GM12878 (cell line): ENCODE results near the gene IGF2BP2. TPM values are rescaled to one million over a fixed set of nuclear protein-coding genes. Genes with fewer than 3 reads are reported as not detected.

Experiments
- ATAC-seq: fragments of 200-7000 bp; cut with Tn5 transposase; 3 replicates; pipeline ENCODE4 v1.9.1; 2020; ENCODE audit warnings: mild to moderate bottlenecking, moderate library complexity
- BruUV-seq: library from RNA; stranded (reverse); fragments of 400-500 nt; replicated peaks from 2 replicates; lab custom pipeline; 2021; lab: Mats Ljungman, UMichigan
- CTCF ChIA-PET: fragments of 300-600 bp; sonication (Branson Sonifier 250); formaldehyde crosslinking; extraction: SDS; loops from one replicate; lab custom pipeline; 2021; ENCODE audit warnings: inconsistent platforms; lab: Yijun Ruan, JAX
- POLR2A ChIA-PET: fragments of 350-600 bp; formaldehyde crosslinking; extraction: SDS; loops from one replicate; lab custom pipeline; 2021; ENCODE audit warnings: inconsistent platforms; lab: Charles Lee
- RAD21 ChIA-PET: fragments of 300-600 bp; sonication (Branson Sonifier 250); formaldehyde crosslinking; loops from one replicate; lab custom pipeline; 2023; ENCODE audit warnings: antibody characterized with exemption; ENCODE audit not compliant: unreplicated experiment; lab: Charles Lee
- SMC1A ChIA-PET: fragments of 300-600 bp; sonication (Branson Sonifier 250); formaldehyde crosslinking; loops from one replicate; lab custom pipeline; 2023; ENCODE audit not compliant: unreplicated experiment, uncharacterized antibody; lab: Charles Lee
- DNase-seq: peaks from one replicate; pipeline ENCODE4 v3.0.0-alpha.2; 2011; ENCODE audit warnings: low read depth, low spot score
- FAIRE-seq: peaks from 3 replicates; lab custom pipeline; 2011; peaks lifted over from hg19 to GRCh38; lab: Jason Lieb, UNC
- H2AFZ ChIP-seq: 2 replicates; pipeline ENCODE4 v1.6.0; 2011; ENCODE audit warnings: low read depth, low read length, control low read depth; ENCODE audit not compliant: control insufficient read depth
- H3K27ac ChIP-seq: 2 replicates; pipeline ENCODE4 v1.5.1; 2011; ENCODE audit warnings: control low read depth; ENCODE audit not compliant: control insufficient read depth, insufficient read depth
- H3K27me3 ChIP-seq, 2 experiments: replicated peaks in 1 of 2; 2 replicates each; pipeline versions ENCODE4 v1.6.0 to v1.6.1; 2011; ENCODE audit warnings: low read length in 1 of 2; ENCODE audit not compliant: control insufficient read depth in 2 of 2, insufficient read depth in 2 of 2
- H3K36me3 ChIP-seq, 2 experiments: 2 replicates each; pipeline ENCODE4 v1.5.1; 2011; ENCODE audit warnings: low read length in 1 of 2; ENCODE audit not compliant: control insufficient read depth in 2 of 2, insufficient read depth in 2 of 2
- H3K4me1 ChIP-seq: 2 replicates; pipeline ENCODE4 v1.6.1; 2011; ENCODE audit warnings: mild to moderate bottlenecking, low read length, moderate library complexity, mixed read lengths; ENCODE audit not compliant: control insufficient read depth, insufficient read depth
- H3K4me2 ChIP-seq: 2 replicates; pipeline ENCODE4 v1.6.0; 2011; ENCODE audit warnings: control low read depth; ENCODE audit not compliant: control insufficient read depth, insufficient read depth
- H3K4me3 ChIP-seq: fragments of 200-600 bp; sonication (generic); 2 replicates; pipeline ENCODE4 v1.5.1; 2016
- H3K79me2 ChIP-seq: 2 replicates; pipeline ENCODE4 v1.6.0; 2011; ENCODE audit warnings: low read length; ENCODE audit not compliant: control insufficient read depth, insufficient read depth
- H3K9ac ChIP-seq: 2 replicates; pipeline ENCODE4 v1.8.0; 2011; ENCODE audit warnings: low read length, control low read depth, mixed read lengths; ENCODE audit not compliant: control insufficient read depth, insufficient read depth
- H3K9me3 ChIP-seq: replicated peaks from 3 replicates; pipeline ENCODE4 v1.5.1; 2011; ENCODE audit warnings: mild to moderate bottlenecking, low read length; ENCODE audit not compliant: control insufficient read depth, insufficient read depth
- H4K20me1 ChIP-seq: 2 replicates; pipeline ENCODE4 v1.6.0; 2011; ENCODE audit not compliant: control insufficient read depth, insufficient read depth
- ATF7 ChIP-seq: fragments of 450-650 bp; IDR thresholded peaks from 2 replicates; pipeline ENCODE4 v1.6.1; 2016; ENCODE audit warnings: low read depth, mild to moderate bottlenecking
- BACH1 ChIP-seq: fragments of 450-650 bp; IDR thresholded peaks from 2 replicates; pipeline ENCODE4 v1.6.1; 2017; ENCODE audit warnings: mild to moderate bottlenecking, borderline replicate concordance
- ETV6 ChIP-seq, 2 experiments: fragments of 450-650 bp in 1 of 2; IDR thresholded peaks in 1 of 2; conservative IDR thresholded peaks in 1 of 2; 2 replicates each; pipeline ENCODE4 v1.6.1; 2014; ENCODE audit warnings: antibody characterized with exemption in 1 of 2, borderline replicate concordance in 1 of 2, low read depth in 1 of 2, mild to moderate bottlenecking in 1 of 2, moderate library complexity in 1 of 2
- NFXL1 ChIP-seq: fragments of 450-650 bp; IDR thresholded peaks from 2 replicates; pipeline ENCODE4 v1.6.1; 2017; ENCODE audit warnings: antibody characterized with exemption, mild to moderate bottlenecking, borderline replicate concordance
- NR2C1 ChIP-seq: fragments of 450-650 bp; IDR thresholded peaks from 2 replicates; pipeline ENCODE4 v1.6.1; 2017; ENCODE audit warnings: antibody characterized with exemption, mild to moderate bottlenecking, moderate library complexity
- SUZ12 ChIP-seq: fragments of 200-600 bp; sonication (generic); IDR thresholded peaks from one replicate; pipeline ENCODE4 v1.6.1; 2018; ENCODE audit warnings: antibody characterized with exemption, mild to moderate bottlenecking; ENCODE audit not compliant: unreplicated experiment
- ZNF217 ChIP-seq: fragments of 450-650 bp; IDR thresholded peaks from 2 replicates; pipeline ENCODE4 v1.6.1; 2017; ENCODE audit warnings: antibody characterized with exemption, mild to moderate bottlenecking
- WGBS: methylation state at CpG from one replicate; pipeline ENCODE4 v1.1.6; 2016; ENCODE audit warnings: low lambda C conversion rate; ENCODE audit not compliant: insufficient replicate concordance, insufficient coverage; ENCODE audit errors: missing lambda C conversion rate; 5-methylcytosine and 5-hydroxymethylcytosine counted together
- in situ Hi-C: fragments of 300-500 bp; cut with MboI; formaldehyde crosslinking; loops from 9 replicates; pipeline ENCODE4 v1.14.3; 2018; ENCODE audit warnings: mixed read lengths
- intact Hi-C: fragments of 100-400 bp; cut with micrococcal nuclease; formaldehyde crosslinking; loops from one replicate; pipeline ENCODE4 v1.14.2; 2022; ENCODE audit not compliant: unreplicated experiment
- polyA plus RNA-seq, 11 experiments: library from polyadenylated mRNA; depleted of rRNA in 4 of 11; unstranded in 6 of 11; stranded (reverse) in 5 of 11; fragments of >200 nt; fragmentation: Nextera tagmentation in 4 of 11; fragmentation: Illumina TruSeq in 1 of 11; extraction: Ambion mirVana in 4 of 11; extraction: Trizol in 1 of 11; gene quantifications; 1 replicate in 1 of 11; 2 replicates in 10 of 11; pipeline versions ENCODE4 v1.2.1 to v1.2.3, GENCODE V29; 2011 to 2016; ENCODE audit warnings: inconsistent platforms in 2 of 11, missing spikeins in 2 of 11, low read depth in 1 of 11
- total RNA-seq, 4 experiments: library from RNA; depleted of rRNA in 3 of 4; stranded (reverse); fragments of >200 nt in 3 of 4; fragmentation: Illumina TruSeq in 1 of 4; extraction: Trizol in 1 of 4; gene quantifications; 2 replicates each; pipeline versions ENCODE4 v1.2.1 to v1.2.3, GENCODE V29; 2013 to 2021
- TF ChIP-seq, protein P1 (sequence below): fragments of 450-650 bp; IDR thresholded peaks from 2 replicates; pipeline ENCODE4 v1.6.1; 2017; ENCODE audit warnings: mild to moderate bottlenecking
- TF ChIP-seq, protein P2 (sequence below): fragments of 450-650 bp; IDR thresholded peaks from 2 replicates; pipeline ENCODE4 v1.6.1; 2014; ENCODE audit warnings: mild to moderate bottlenecking
- TF ChIP-seq, protein P3 (sequence below): fragments of 450-650 bp; IDR thresholded peaks from 2 replicates; pipeline ENCODE4 v1.6.1; 2016; ENCODE audit warnings: mild to moderate bottlenecking
- TF ChIP-seq, protein P4 (sequence below): IDR thresholded peaks from 2 replicates; pipeline ENCODE4 v1.6.1; 2012; ENCODE audit warnings: low read depth, low read length, improper control_type of control experiment
- TF ChIP-seq, protein P5 (sequence below): IDR thresholded peaks from 2 replicates; pipeline ENCODE4 v1.6.1; 2012; ENCODE audit warnings: low read length, inconsistent platforms

The IGF2BP2 gene
- total and polyA plus RNA-seq, 10 of the 15 experiments (the other 5 are each of a cell fraction or from before 2014, with no cell fraction given) = 0.25 to 0.72 TPM; not detected in 8

DNA sequence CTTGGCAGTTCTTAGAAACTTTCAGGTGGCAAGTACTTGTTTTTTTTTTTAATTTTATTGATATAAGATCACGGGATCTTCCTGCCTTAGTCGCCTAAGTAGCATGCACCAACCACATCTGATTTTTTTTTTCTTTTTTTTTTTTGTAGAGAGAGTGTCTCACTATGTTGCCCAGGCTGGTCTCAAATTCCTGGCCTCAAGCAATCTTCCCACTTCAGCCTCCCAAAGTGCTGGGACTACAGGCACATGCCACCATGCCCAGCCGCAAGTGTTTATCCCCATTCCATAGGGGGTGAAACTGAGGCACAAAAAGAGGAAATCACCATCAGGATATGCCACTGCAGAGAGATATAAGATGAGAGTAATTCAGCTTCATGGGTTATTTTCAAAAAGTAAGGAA, 102.9 kb downstream of the IGF2BP2 start (continued):
- TF ChIP-seq ATF7 (no peak), NFXL1 (no peak)
- TF ChIP-seq, protein P1, sequence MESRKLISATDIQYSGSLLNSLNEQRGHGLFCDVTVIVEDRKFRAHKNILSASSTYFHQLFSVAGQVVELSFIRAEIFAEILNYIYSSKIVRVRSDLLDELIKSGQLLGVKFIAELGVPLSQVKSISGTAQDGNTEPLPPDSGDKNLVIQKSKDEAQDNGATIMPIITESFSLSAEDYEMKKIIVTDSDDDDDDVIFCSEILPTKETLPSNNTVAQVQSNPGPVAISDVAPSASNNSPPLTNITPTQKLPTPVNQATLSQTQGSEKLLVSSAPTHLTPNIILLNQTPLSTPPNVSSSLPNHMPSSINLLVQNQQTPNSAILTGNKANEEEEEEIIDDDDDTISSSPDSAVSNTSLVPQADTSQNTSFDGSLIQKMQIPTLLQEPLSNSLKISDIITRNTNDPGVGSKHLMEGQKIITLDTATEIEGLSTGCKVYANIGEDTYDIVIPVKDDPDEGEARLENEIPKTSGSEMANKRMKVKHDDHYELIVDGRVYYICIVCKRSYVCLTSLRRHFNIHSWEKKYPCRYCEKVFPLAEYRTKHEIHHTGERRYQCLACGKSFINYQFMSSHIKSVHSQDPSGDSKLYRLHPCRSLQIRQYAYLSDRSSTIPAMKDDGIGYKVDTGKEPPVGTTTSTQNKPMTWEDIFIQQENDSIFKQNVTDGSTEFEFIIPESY = no peak

DNA sequence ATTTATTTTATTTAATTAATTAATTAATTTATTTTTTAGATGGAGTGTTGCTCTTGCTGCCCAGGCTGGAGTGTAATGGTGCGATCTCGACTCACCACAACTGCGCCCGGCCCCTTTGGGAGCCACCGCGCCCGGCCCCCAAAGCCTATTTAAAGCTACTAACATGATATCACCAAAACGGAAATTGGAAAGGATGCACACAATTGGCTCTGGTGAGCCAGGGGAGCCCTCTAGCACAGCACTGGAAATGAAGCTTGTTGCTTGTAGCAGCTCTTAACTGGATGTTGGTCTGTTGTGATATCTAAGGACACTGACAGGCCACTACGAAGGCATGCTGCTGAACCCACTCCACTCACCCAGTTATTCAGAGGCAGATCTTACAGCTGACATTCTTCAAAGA, 104.5 kb downstream of the IGF2BP2 start:
- Histone ChIP-seq H3K9me3 (no peaks in the 10 kb centered on the region), H3K36me3 (no peaks in the 10 kb centered on the region), H3K4me1 (no peaks in the 10 kb centered on the region), H4K20me1 (no peaks in the 10 kb centered on the region), H3K4me3 (no peak overlapping the region), H3K79me2 (no peaks in the 10 kb centered on the region)
- no peak for DNase-seq
- no peak for FAIRE-seq
- 52% methylated on average over 9 of the region's 9 CpGs for WGBS
- ATAC-seq = no peak
- TF ChIP-seq NR2C1 = no peak
- no peak for TF ChIP-seq NFXL1
- TF ChIP-seq BACH1 = no peak
- no peak for TF ChIP-seq SUZ12
- TF ChIP-seq, protein P2, sequence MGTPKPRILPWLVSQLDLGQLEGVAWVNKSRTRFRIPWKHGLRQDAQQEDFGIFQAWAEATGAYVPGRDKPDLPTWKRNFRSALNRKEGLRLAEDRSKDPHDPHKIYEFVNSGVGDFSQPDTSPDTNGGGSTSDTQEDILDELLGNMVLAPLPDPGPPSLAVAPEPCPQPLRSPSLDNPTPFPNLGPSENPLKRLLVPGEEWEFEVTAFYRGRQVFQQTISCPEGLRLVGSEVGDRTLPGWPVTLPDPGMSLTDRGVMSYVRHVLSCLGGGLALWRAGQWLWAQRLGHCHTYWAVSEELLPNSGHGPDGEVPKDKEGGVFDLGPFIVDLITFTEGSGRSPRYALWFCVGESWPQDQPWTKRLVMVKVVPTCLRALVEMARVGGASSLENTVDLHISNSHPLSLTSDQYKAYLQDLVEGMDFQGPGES = no peak
- TF ChIP-seq, protein P3, sequence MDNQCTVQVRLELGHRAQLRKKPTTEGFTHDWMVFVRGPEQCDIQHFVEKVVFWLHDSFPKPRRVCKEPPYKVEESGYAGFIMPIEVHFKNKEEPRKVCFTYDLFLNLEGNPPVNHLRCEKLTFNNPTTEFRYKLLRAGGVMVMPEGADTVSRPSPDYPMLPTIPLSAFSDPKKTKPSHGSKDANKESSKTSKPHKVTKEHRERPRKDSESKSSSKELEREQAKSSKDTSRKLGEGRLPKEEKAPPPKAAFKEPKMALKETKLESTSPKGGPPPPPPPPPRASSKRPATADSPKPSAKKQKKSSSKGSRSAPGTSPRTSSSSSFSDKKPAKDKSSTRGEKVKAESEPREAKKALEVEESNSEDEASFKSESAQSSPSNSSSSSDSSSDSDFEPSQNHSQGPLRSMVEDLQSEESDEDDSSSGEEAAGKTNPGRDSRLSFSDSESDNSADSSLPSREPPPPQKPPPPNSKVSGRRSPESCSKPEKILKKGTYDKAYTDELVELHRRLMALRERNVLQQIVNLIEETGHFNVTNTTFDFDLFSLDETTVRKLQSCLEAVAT = no peak
- no peak for TF ChIP-seq ZNF217
- TF ChIP-seq ETV6 (conservative IDR thresholded peaks at IDR 0.05 in 1 of 2, IDR thresholded peaks at IDR 0.05 in 1 of 2; ENCODE audit: borderline replicate concordance in 1 of 2, low read depth in 1 of 2) = no peak
- TF ChIP-seq, protein P4, sequence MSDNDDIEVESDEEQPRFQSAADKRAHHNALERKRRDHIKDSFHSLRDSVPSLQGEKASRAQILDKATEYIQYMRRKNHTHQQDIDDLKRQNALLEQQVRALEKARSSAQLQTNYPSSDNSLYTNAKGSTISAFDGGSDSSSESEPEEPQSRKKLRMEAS = no peak
- TF ChIP-seq, protein P5, sequence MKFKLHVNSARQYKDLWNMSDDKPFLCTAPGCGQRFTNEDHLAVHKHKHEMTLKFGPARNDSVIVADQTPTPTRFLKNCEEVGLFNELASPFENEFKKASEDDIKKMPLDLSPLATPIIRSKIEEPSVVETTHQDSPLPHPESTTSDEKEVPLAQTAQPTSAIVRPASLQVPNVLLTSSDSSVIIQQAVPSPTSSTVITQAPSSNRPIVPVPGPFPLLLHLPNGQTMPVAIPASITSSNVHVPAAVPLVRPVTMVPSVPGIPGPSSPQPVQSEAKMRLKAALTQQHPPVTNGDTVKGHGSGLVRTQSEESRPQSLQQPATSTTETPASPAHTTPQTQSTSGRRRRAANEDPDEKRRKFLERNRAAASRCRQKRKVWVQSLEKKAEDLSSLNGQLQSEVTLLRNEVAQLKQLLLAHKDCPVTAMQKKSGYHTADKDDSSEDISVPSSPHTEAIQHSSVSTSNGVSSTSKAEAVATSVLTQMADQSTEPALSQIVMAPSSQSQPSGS = no peak
- TF ChIP-seq, all 136 proteins: peak for 0
- no peak overlapping the region for H3K4me2 ChIP-seq
- in situ Hi-C loops (no loop called here), intact Hi-C loops (no loop called here)
- POLR2A ChIA-PET = no interaction called here
- peaks cover 2 to 9% of the 10 kb centered on the region in 2 experiments; a peak in 3 of 4 replicates for H3K27me3 ChIP-seq
- CTCF ChIA-PET = interaction anchor here (0.5 to 1.0 kb wide), 3 partner anchors 9 to 846 kb away, joined by 3 to 6 read pairs (median 3); no protein-coding TSS in a partner anchor
- no peak overlapping the region for H3K9ac ChIP-seq
- RAD21 ChIA-PET = no interaction called here
- SMC1A ChIA-PET = no interaction called here
- H3K27ac ChIP-seq = no peak overlapping the region
- BruUV-seq = no TSS peak
- H2AFZ ChIP-seq = no peak overlapping the region
